AG09319 (cell line): Measurements from ENCODE around the gene DNAAF1.

Experiments
- DNase-seq: peaks from one replicate; pipeline ENCODE4 v3.0.0-alpha.2; 2010; ENCODE audit warnings: low read depth; ENCODE audit errors: extremely low read depth
- TF ChIP-seq, protein P1 (sequence below): IDR thresholded peaks from 2 replicates; pipeline ENCODE4 v1.5.1; 2011; ENCODE audit warnings: low read depth, mild to moderate bottlenecking, inconsistent platforms, low read length, moderate library complexity

DNAAF1 gene

DNA sequence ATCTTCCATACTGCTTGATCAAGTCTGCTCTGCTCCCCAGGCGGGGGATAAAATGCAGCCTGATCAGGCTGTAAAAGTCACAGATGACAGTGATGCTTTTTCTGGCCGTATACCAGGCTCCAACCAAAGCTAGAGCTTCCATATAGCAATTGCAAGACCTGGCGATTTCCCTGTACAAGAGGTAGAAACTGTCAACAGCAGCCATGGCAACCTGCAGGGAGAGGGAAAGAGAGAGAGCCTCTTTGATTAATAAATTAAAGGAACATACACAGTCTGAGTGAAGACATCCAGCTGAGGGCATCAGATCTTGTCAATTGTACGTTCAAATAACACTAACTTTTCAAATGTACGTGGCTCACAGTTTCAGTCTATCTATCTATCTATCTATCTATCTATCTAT is 14.0 kb upstream of the DNAAF1 start:
- TF ChIP-seq, protein P1, sequence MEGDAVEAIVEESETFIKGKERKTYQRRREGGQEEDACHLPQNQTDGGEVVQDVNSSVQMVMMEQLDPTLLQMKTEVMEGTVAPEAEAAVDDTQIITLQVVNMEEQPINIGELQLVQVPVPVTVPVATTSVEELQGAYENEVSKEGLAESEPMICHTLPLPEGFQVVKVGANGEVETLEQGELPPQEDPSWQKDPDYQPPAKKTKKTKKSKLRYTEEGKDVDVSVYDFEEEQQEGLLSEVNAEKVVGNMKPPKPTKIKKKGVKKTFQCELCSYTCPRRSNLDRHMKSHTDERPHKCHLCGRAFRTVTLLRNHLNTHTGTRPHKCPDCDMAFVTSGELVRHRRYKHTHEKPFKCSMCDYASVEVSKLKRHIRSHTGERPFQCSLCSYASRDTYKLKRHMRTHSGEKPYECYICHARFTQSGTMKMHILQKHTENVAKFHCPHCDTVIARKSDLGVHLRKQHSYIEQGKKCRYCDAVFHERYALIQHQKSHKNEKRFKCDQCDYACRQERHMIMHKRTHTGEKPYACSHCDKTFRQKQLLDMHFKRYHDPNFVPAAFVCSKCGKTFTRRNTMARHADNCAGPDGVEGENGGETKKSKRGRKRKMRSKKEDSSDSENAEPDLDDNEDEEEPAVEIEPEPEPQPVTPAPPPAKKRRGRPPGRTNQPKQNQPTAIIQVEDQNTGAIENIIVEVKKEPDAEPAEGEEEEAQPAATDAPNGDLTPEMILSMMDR: no peak
- DNase-seq: no peak

DNA sequence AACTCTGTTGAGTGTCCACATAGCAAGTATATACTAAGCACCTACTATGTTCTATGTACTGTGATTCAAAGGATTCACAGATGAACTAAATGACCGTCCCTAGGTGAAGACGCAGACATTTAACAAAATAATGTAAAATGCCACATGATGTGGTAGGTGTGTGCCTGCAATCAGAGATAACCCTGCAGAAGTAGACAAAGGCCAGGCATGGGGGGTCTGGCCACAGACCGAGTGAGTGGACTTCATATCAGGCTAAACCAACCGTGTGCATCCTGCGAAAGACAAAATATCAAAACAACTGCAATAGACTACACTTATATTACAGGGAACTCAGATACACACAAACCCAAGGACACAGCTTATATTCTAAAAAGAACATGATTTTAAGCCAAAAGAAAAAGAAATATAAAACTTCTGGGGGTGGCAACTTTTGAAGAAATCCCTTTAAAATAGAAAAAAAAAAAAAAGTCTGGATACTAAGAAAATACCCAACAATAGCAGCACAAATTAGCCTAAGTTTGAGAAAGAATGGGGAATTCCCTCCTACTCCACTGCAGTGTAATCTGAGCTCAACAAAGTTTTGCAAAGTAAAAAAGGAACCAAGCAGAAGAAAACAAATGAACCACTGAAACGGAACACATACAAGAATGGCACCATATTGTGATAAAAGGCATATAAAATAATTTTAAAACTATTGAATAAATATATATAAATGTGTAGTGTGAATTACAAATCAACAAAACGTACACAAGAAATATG is 12.4 kb upstream of the DNAAF1 start:
- TF ChIP-seq, protein P1: no peak
- no peak for DNase-seq

DNA sequence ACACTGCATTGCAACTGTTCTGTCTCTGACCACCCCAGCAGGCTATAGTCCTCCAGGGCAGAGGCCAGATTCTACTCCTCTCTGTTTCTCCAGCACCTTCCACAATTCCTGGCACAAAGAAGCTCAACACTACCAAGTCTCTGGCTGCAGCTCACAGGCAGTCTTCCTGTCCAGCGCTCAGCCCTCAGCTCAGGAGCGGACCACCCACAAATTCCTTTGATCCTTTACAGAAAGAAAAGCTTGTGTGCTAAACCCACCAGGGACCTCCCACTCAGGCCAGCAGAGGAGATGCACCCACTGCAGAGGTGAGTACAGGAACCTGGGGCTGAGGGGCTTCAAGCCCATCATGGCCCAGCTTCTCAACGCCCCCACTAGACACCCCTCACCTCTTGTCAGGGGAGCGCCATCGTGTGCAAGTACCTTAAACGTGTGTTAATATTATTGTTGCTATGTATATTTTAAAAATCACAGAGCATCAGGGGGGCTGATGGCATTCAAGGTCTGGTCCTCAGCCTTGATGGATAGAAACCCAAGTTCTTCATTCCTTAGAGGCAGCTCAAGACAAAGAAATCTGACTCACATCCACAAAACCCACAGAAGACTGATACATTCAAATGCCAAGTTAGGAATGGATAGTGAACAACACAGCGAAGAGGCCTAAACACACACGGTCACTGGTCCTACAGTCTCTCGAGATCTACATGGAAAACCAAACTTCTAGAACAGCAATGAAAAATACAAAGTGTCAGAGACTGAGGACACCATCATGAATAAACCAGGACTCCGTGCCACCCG is 8.6 kb upstream of the DNAAF1 start:
- DNase-seq: no peak

DNA sequence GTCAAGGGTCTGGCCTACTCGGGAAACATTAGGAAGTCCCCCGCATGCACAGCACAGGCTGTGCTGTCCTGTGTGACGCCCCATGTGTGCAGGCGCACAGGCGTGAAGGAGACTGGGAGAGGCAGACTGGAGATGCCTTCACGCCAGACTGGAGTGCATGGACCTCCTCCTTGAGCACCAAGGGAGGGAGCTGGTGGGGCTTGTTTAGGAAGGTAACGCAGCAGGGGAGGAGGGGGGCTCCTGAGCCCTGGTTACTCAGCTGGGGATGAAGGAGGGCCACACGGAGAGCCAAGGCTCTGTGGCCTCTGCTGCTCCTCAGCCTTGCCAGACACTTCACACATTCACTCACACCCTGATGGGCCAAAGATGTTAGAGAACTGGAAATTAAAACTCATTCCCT is 7.8 kb upstream of the DNAAF1 start:
- no peak for DNase-seq
- TF ChIP-seq, protein P1: no peak

More for the DNA sequence above, 8.6 kb upstream of the DNAAF1 start:
- TF ChIP-seq, protein P1: no peak

DNA sequence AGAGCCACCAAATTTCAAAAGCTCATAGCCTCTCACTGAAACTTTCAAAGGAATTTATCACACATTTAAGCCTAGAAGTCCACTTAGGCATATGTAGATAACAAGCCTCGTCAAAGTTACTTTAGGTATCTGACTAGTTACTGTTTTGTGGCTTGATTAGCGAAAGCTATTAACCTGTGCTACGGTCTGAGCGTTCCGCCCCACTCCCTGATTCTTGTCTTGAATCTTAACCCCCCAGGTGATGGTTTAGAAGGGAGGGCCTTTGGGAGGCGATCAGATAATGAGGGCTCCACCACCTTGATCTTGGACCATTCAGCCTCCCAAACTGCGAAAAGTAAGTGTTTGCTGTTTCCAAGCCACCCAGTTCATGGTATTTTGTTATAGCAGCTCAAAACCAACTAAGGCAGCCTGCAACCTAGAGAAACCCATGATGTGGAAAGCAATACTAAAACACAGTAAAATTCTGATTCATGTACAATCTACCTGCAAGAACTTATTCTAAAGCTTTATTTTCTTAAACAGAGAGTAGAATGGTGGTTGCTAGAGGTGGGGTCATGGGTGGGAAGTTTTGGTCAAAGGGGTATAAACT is 7.2 kb upstream of the DNAAF1 start:
- DNase-seq: no peak
- TF ChIP-seq, protein P1: no peak

DNA sequence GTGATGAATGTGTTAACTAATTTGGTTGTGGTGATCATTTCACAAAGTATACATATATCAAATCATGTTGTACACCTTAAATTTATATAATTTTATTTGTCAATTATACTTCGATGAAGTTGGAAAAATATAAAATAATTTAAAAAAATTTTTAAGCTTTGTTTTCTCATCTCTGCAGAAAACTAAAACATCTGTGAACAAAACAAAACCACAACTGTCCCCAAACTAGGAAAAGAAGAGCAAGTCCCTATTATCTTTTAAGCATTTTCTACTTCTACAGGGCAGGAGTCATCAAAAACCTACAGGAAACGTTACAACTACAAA is 6.6 kb upstream of the DNAAF1 start:
- TF ChIP-seq, protein P1: no peak
- DNase-seq: no peak
